HUES64 (cell line): ENCODE results near the gene FOSB.
A peak's percentile ranks its signal among the peaks of the same experiment; 100 is the strongest.

Experiments used
- H3K27ac ChIP-seq: 2 replicates; pipeline ENCODE4 v1.7.0; 2013; ENCODE audit warnings: low read depth, low read length, inconsistent platforms
- H3K27me3 ChIP-seq: 2 replicates; pipeline ENCODE4 v1.6.1; 2013; ENCODE audit warnings: mild to moderate bottlenecking, low read length; ENCODE audit not compliant: insufficient read depth
- H3K36me3 ChIP-seq: 2 replicates; pipeline ENCODE4 v1.6.1; 2013; ENCODE audit warnings: mild to moderate bottlenecking, low read length; ENCODE audit not compliant: insufficient read depth
- H3K4me1 ChIP-seq: 2 replicates; pipeline ENCODE4 v1.6.1; 2013; ENCODE audit warnings: mild to moderate bottlenecking, low read length, moderate library complexity; ENCODE audit not compliant: insufficient read depth
- H3K4me3 ChIP-seq: 2 replicates; pipeline ENCODE4 v1.5.1; 2013; ENCODE audit warnings: mild to moderate bottlenecking, low read length, moderate library complexity
- H3K9ac ChIP-seq: 2 replicates; pipeline ENCODE4 v1.6.1; 2013; ENCODE audit warnings: mild to moderate bottlenecking, low read depth, low read length
- H3K9me3 ChIP-seq: 2 replicates; pipeline ENCODE4 v1.6.1; 2013; ENCODE audit warnings: low read depth, low read length; ENCODE audit not compliant: insufficient read depth
- WGBS: fragments of 150-250, 120-280 bp; methylation state at CpG from one replicate; pipeline ENCODE4 v1.1.7; 2013; ENCODE audit warnings: missing lambda C conversion rate; 5-methylcytosine and 5-hydroxymethylcytosine counted together

Gene FOSB

DNA sequence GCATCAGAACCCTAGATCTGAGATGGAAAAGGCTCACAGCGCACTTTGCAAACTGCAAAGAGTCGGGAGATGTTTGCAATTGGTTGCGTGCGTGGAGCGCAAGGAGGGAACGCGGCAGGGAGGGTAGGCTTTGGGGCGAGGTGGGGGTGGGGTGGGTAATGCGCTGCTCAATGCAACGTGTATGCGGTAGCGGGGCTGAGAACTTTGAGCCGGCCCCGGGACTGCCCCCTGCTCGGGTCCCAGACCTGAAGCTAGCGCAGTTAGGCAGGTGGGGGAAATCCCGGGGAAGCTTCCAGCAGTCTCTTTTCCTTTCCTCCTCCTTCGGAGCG, 971 bp downstream of the FOSB start:
- 2% methylated on average over 19 of the region's 19 CpGs for WGBS
- H3K4me3 ChIP-seq, result peak overlapping the region; percentile 88
- peak overlapping the region; percentile 74 for H3K9ac ChIP-seq
- H3K36me3 ChIP-seq, result no peaks in the 10 kb centered on the region
- peak overlapping the region; percentile 97; the same call in 1 of the 2 replicates for H3K27ac ChIP-seq
- H3K9me3 ChIP-seq, result no peaks in the 10 kb centered on the region
- peaks cover 4% of the 10 kb centered on the region; the same call in 1 of the 2 replicates for H3K4me1 ChIP-seq
- peaks cover 22% of the 10 kb centered on the region for H3K27me3 ChIP-seq

DNA sequence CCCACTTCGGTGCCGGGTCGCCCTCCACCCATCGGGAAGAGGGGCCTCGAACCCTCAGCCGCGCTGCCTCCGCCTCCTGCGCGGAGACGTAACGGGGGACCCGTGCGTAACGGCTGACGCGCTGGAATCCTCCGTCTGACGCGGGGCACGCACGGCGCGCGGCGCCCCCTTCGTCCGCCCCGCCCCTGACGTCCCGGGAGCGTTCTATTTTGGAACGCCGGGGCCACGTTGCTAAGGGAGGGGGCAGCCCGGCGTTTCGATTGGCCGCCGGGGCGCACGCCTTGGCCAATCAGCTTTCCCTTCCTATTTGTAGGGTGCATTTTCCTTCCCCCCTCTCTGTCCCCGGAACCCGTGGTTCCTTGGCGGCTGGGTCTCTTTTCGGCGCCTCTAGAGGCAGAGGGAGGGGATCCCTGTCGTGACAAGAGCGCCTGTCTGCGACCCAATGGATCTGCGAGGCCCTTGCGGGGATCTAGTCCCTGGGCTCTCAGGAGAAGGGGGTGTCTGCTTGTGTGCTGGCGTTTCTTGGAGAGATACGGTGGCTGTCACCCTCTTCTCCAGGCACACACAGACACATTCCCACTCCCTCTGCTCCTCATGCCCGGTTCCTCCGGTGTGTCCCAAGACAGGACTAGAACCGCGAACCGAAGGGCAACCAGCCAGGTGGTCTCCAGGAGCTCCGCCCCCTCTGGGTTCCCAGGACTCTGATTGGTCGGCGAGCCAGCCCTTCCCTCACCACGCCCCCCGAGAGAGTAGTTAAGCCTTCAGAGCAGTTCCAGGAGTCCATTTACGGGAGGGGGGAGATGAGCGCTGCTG, 1.5 kb downstream of the FOSB start:
- no peaks in the 10 kb centered on the region for H3K9me3 ChIP-seq
- H3K9ac ChIP-seq, result peak overlapping the region; percentile 80
- under 1% methylated on average over 64 of the region's 66 CpGs for WGBS
- peak overlapping the region; percentile 88 for H3K4me3 ChIP-seq
- H3K4me1 ChIP-seq, result peaks cover 4% of the 10 kb centered on the region; the same call in 1 of the 2 replicates
- no peaks in the 10 kb centered on the region for H3K36me3 ChIP-seq
- peak overlapping the region; percentile 97 for H3K27ac ChIP-seq
- H3K27me3 ChIP-seq, result peaks cover 22% of the 10 kb centered on the region

DNA sequence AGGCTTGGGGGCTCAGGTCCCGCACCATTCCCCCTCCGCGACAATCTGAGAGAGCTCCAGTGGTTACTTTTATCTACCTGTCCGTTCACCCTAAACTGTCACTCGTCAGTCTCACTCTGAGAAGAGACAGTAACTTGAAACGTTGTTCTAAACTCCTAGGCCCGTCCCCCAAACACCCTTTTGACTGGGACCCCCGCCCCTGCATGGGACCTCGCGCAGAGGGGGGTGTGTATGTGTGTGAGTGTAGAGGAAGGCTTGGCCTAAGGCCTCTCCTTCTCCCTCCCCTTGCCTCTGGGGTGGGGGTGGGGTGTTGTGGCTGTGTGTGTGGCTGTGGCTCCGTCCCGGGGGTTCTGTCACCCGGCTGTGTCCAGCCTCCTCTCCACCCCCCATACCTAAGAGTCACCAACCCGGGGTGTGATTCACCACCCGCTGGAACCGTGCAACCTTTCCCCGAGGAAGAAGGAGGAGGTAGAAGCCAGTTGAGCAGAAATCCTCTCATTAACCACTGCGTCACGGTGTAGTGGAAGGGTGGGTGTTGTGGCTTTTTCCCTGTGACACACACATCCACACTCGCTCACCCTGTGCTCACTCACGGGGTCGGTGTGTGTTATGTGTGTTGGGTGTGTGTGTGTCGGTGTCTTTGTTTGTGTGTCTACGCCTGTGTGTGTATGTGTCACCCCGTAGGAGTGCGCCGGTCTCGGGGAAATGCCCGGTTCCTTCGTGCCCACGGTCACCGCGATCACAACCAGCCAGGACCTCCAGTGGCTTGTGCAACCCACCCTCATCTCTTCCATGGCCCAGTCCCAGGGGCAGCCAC, 2.4 kb downstream of the FOSB start:
- H3K4me1 ChIP-seq, result peaks cover 4% of the 10 kb centered on the region; the same call in 1 of the 2 replicates
- 59% methylated on average over 22 of the region's 33 CpGs for WGBS
- H3K9ac ChIP-seq, result peak overlapping the region; percentile 80; the same call in 1 of the 2 replicates
- peak overlapping the region; percentile 88 for H3K4me3 ChIP-seq
- H3K36me3 ChIP-seq, result no peaks in the 10 kb centered on the region
- H3K9me3 ChIP-seq, result no peaks in the 10 kb centered on the region
- H3K27me3 ChIP-seq, result peaks cover 22% of the 10 kb centered on the region
- no peak overlapping the region; the same call in 1 of the 2 replicates for H3K27ac ChIP-seq

- H3K36me3 ChIP-seq, result no peaks in the 10 kb centered on the region
- H3K9me3 ChIP-seq, result no peaks in the 10 kb centered on the region
- H3K27me3 ChIP-seq, result peaks cover 22% of the 10 kb centered on the region
- peaks cover 4% of the 10 kb centered on the region; the same call in 1 of the 2 replicates for H3K4me1 ChIP-seq
- H3K27ac ChIP-seq, result no peak overlapping the region
- no peak overlapping the region for H3K4me3 ChIP-seq
- 94% methylated on average over 15 of the region's 15 CpGs for WGBS
- no peak overlapping the region for H3K9ac ChIP-seq
Measured at GRCh38 chr19:45470762-45471081, 2.9 kb downstream of the FOSB start.

- no peak overlapping the region for H3K9ac ChIP-seq
- H3K9me3 ChIP-seq, result no peaks in the 10 kb centered on the region
- H3K36me3 ChIP-seq, result no peaks in the 10 kb centered on the region
- peaks cover 22% of the 10 kb centered on the region for H3K27me3 ChIP-seq
- WGBS, result 84% methylated on average over 15 of the region's 16 CpGs
- peaks cover 4% of the 10 kb centered on the region; the same call in 1 of the 2 replicates for H3K4me1 ChIP-seq
- no peak overlapping the region for H3K27ac ChIP-seq
- H3K4me3 ChIP-seq, result no peak overlapping the region
Measured at GRCh38 chr19:45471111-45471930, 3.5 kb downstream of the FOSB start.

- 70% methylated on average over 7 of the region's 7 CpGs for WGBS
- no peaks in the 10 kb centered on the region for H3K36me3 ChIP-seq
- peak overlapping the region; percentile 47 for H3K4me3 ChIP-seq
- peaks cover 22% of the 10 kb centered on the region for H3K27me3 ChIP-seq
- no peak overlapping the region for H3K27ac ChIP-seq
- H3K9ac ChIP-seq, result no peak overlapping the region
- 0 out of 2 replicates have a peak, but pooled peaks cover under 1% of the 10 kb centered on the region for H3K4me1 ChIP-seq
- H3K9me3 ChIP-seq, result no peaks in the 10 kb centered on the region
Measured at GRCh38 chr19:45471931-45472562, 4.3 kb downstream of the FOSB start.

DNA sequence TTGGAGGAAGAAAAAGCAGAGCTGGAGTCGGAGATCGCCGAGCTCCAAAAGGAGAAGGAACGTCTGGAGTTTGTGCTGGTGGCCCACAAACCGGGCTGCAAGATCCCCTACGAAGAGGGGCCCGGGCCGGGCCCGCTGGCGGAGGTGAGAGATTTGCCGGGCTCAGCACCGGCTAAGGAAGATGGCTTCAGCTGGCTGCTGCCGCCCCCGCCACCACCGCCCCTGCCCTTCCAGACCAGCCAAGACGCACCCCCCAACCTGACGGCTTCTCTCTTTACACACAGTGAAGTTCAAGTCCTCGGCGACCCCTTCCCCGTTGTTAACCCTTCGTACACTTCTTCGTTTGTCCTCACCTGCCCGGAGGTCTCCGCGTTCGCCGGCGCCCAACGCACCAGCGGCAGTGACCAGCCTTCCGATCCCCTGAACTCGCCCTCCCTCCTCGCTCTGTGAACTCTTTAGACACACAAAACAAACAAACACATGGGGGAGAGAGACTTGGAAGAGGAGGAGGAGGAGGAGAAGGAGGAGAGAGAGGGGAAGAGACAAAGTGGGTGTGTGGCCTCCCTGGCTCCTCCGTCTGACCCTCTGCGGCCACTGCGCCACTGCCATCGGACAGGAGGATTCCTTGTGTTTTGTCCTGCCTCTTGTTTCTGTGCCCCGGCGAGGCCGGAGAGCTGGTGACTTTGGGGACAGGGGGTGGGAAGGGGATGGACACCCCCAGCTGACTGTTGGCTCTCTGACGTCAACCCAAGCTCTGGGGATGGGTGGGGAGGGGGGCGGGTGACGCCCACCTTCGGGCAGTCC, 5.0 kb downstream of the FOSB start:
- H3K36me3 ChIP-seq, result no peaks in the 10 kb centered on the region
- peak overlapping the region; percentile 47 for H3K4me3 ChIP-seq
- H3K4me1 ChIP-seq, result no peaks in the 10 kb centered on the region
- no peak overlapping the region for H3K27ac ChIP-seq
- H3K27me3 ChIP-seq, result peaks cover 22% of the 10 kb centered on the region
- H3K9me3 ChIP-seq, result no peaks in the 10 kb centered on the region
- 16% methylated on average over 39 of the region's 44 CpGs for WGBS
- no peak overlapping the region for H3K9ac ChIP-seq

- WGBS, result 48% methylated on average over 4 of the region's 5 CpGs
Measured at GRCh38 chr19:45473367-45473681, 5.5 kb downstream of the FOSB start.

GRCh38 chr19:45473682-45474605, 6.1 kb downstream of the FOSB start:
- 80% methylated on average over 26 of the region's 27 CpGs for WGBS
- H3K27ac ChIP-seq, result no peak overlapping the region
- H3K4me3 ChIP-seq, result no peak overlapping the region
- no peaks in the 10 kb centered on the region for H3K36me3 ChIP-seq
- H3K27me3 ChIP-seq, result peaks cover 22% of the 10 kb centered on the region
- no peaks in the 10 kb centered on the region for H3K9me3 ChIP-seq
- H3K4me1 ChIP-seq, result no peaks in the 10 kb centered on the region
- H3K9ac ChIP-seq, result no peak overlapping the region

More at GRCh38 chr19:45473367-45473681, 5.5 kb downstream of the FOSB start:
- H3K9ac ChIP-seq, result no peak overlapping the region
- H3K4me1 ChIP-seq, result no peaks in the 10 kb centered on the region
- H3K27me3 ChIP-seq, result peaks cover 22% of the 10 kb centered on the region
- H3K4me3 ChIP-seq, result no peak overlapping the region
- no peak overlapping the region for H3K27ac ChIP-seq
- no peaks in the 10 kb centered on the region for H3K9me3 ChIP-seq
- no peaks in the 10 kb centered on the region for H3K36me3 ChIP-seq
